ELR (cell line): ENCODE measurements around the gene METRNL.
"Not testable (repeated sequence)": the region's sequence is repeated elsewhere in the genome, so short reads cannot be mapped to it uniquely, and the experiment has no call there.

Experiments
- DNase-seq: peaks from one replicate; pipeline ENCODE4 v3.0.0-alpha.2; 2015; ENCODE audit warnings: low read depth

METRNL gene

GRCh38 chr17:83079352-83079747 lies at the start of gene METRNL:
TSS of gene METRNL (plus strand) at chr17:83079609. CDS start at chr17:83079816, 207 bp downstream.
- DNase-seq: peak; percentile 84

GRCh38 chr17:83030432-83030831 lies 49.0 kb upstream of the METRNL start:
- no peak for DNase-seq

- no peak for DNase-seq
Observed at GRCh38 chr17:83031321-83031945, 48.0 kb upstream of the METRNL start.

GRCh38 chr17:83031946-83032451 lies 47.4 kb upstream of the METRNL start:
- DNase-seq: not testable (repeated sequence)

GRCh38 chr17:83032781-83033180 lies 46.6 kb upstream of the METRNL start:
- DNase-seq: no peak

GRCh38 chr17:83034525-83034924 lies 44.9 kb upstream of the METRNL start:
- DNase-seq: no peak

- no peak for DNase-seq
Observed at GRCh38 chr17:83035722-83036121, 43.7 kb upstream of the METRNL start.

- DNase-seq: no peak
Observed at GRCh38 chr17:83036193-83036592, 43.2 kb upstream of the METRNL start.

- no peak for DNase-seq
Observed at GRCh38 chr17:83036666-83037065, 42.7 kb upstream of the METRNL start.

- DNase-seq: no peak
Observed at GRCh38 chr17:83037084-83037873, 42.1 kb upstream of the METRNL start.

GRCh38 chr17:83037874-83038165 lies 41.6 kb upstream of the METRNL start:
- DNase-seq: no peak

- DNase-seq: not testable (repeated sequence)
Observed at GRCh38 chr17:83038983-83039382, 40.4 kb upstream of the METRNL start.

- peak; percentile 45 for DNase-seq
Observed at GRCh38 chr17:83041305-83041704, 38.1 kb upstream of the METRNL start.

GRCh38 chr17:83042522-83043158 lies 36.8 kb upstream of the METRNL start:
- DNase-seq: no peak

- DNase-seq: not testable (repeated sequence)
Observed at GRCh38 chr17:83044479-83044878, 34.9 kb upstream of the METRNL start.

- no peak for DNase-seq
Observed at GRCh38 chr17:83046448-83047181, 32.8 kb upstream of the METRNL start.

GRCh38 chr17:83047182-83047478 lies 32.3 kb upstream of the METRNL start:
- no peak for DNase-seq

- not testable (repeated sequence) for DNase-seq
Observed at GRCh38 chr17:83047818-83048475, 31.5 kb upstream of the METRNL start.

- no peak for DNase-seq
Observed at GRCh38 chr17:83050651-83051395, 28.6 kb upstream of the METRNL start.

GRCh38 chr17:83051396-83052240 lies 27.8 kb upstream of the METRNL start:
- peak; percentile 98 for DNase-seq

- DNase-seq: no peak
Observed at GRCh38 chr17:83052241-83052564, 27.2 kb upstream of the METRNL start.
